Osteoblast (primary cell): ENCODE results near the gene OR10C1. TPM values are rescaled to one million over a fixed set of nuclear protein-coding genes. Genes with fewer than 3 reads are reported as not detected.

ENCODE experiments used
- DNase-seq: peaks from one replicate; pipeline ENCODE4 v3.0.0; 2011; ENCODE audit warnings: low spot score, mixed read lengths; ENCODE audit not compliant: insufficient read length; ENCODE audit errors: missing footprints
- H2AFZ ChIP-seq: 2 replicates; pipeline ENCODE4 v1.6.0; 2011; ENCODE audit warnings: mild to moderate bottlenecking, low read length
- H3K27ac ChIP-seq: 2 replicates; pipeline ENCODE4 v1.5.1; 2011; ENCODE audit warnings: mild to moderate bottlenecking, low read depth, low read length, moderate library complexity
- H3K27me3 ChIP-seq: 2 replicates; pipeline ENCODE4 v1.6.0; 2012; ENCODE audit warnings: mild to moderate bottlenecking, control low read depth, inconsistent platforms, low read length, moderate library complexity; ENCODE audit not compliant: insufficient read depth
- H3K36me3 ChIP-seq: 2 replicates; pipeline ENCODE4 v1.5.1; 2011; ENCODE audit warnings: mild to moderate bottlenecking, low read length, control low read depth, moderate library complexity; ENCODE audit not compliant: insufficient read depth
- H3K4me1 ChIP-seq: 2 replicates; pipeline ENCODE4 v1.5.1; 2011; ENCODE audit warnings: mild to moderate bottlenecking, low read length, control low read depth, moderate library complexity; ENCODE audit not compliant: insufficient read depth
- H3K4me2 ChIP-seq: 2 replicates; pipeline ENCODE4 v1.6.0; 2011; ENCODE audit warnings: mild to moderate bottlenecking, low read length; ENCODE audit not compliant: insufficient read depth
- H3K4me3 ChIP-seq: fragments of 200-600 bp; sonication (generic); 3 replicates; pipeline ENCODE4 v1.5.1; 2012; ENCODE audit warnings: mild to moderate bottlenecking, low read length, inconsistent platforms; ENCODE audit not compliant: insufficient read depth
- H3K79me2 ChIP-seq: 2 replicates; pipeline ENCODE4 v1.6.0; 2012; ENCODE audit warnings: mild to moderate bottlenecking, low read length, control low read depth, inconsistent platforms; ENCODE audit not compliant: insufficient read depth
- H3K9me3 ChIP-seq: 2 replicates; pipeline ENCODE4 v1.5.1; 2011; ENCODE audit warnings: low read depth, low read length, control low read depth
- H4K20me1 ChIP-seq: 2 replicates; pipeline ENCODE4 v1.6.0; 2012; ENCODE audit warnings: mild to moderate bottlenecking, low read length, control low read depth; ENCODE audit not compliant: insufficient read depth
- total RNA-seq: library from RNA; depleted of rRNA; stranded (reverse); fragments of >200 nt; gene quantifications from 2 replicates; pipeline ENCODE4 v1.2.3, GENCODE V29; 2012
- TF ChIP-seq, protein P1 (sequence below): IDR thresholded peaks from 2 replicates; pipeline ENCODE4 v1.5.1; 2011; ENCODE audit warnings: mild to moderate bottlenecking, low read depth, low read length, moderate library complexity; ENCODE audit errors: extremely low read depth

Gene OR10C1, protein sequence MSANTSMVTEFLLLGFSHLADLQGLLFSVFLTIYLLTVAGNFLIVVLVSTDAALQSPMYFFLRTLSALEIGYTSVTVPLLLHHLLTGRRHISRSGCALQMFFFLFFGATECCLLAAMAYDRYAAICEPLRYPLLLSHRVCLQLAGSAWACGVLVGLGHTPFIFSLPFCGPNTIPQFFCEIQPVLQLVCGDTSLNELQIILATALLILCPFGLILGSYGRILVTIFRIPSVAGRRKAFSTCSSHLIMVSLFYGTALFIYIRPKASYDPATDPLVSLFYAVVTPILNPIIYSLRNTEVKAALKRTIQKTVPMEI
- total RNA-seq: not detected in 2 replicates

DNA sequence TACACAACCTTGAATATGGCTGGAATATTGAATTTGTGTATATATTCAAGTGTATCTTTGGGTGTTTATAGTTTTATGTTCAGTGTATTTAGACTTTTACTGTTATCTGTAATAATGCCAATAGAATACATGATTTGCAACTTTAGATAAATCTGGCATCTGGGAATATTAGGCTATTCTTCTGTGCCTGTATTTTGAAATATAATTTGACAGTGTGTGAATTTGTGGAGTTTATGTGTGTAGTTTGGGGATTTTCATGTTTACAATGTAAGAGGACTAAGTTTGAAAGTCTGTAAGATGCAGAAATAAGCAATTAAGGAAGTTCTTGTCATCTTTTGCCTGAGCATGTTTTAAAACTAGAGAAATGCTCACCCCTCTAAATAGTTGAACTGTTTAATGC, at the start of gene OR10C1:
Gene OR10C1, plus strand, starts transcription at position 301 of the 400 bp plus-strand sequence. CDS start 710 bp downstream, outside the sequence.
- Histone ChIP-seq H3K36me3 (no peaks in the 10 kb centered on the region), H4K20me1 (no peaks in the 10 kb centered on the region), H3K9me3 (no peaks in the 10 kb centered on the region), H3K4me1 (no peaks in the 10 kb centered on the region), H3K4me2 (no peak within 1 kb of the TSS), H2AFZ (no peak within 1 kb of the TSS), H3K79me2 (no peaks in the 10 kb centered on the region), H3K27me3 (no peaks in the 10 kb centered on the region), H3K27ac (no peak within 1 kb of the TSS), H3K4me3 (no peak within 1 kb of the TSS)
- TF ChIP-seq, protein P1, sequence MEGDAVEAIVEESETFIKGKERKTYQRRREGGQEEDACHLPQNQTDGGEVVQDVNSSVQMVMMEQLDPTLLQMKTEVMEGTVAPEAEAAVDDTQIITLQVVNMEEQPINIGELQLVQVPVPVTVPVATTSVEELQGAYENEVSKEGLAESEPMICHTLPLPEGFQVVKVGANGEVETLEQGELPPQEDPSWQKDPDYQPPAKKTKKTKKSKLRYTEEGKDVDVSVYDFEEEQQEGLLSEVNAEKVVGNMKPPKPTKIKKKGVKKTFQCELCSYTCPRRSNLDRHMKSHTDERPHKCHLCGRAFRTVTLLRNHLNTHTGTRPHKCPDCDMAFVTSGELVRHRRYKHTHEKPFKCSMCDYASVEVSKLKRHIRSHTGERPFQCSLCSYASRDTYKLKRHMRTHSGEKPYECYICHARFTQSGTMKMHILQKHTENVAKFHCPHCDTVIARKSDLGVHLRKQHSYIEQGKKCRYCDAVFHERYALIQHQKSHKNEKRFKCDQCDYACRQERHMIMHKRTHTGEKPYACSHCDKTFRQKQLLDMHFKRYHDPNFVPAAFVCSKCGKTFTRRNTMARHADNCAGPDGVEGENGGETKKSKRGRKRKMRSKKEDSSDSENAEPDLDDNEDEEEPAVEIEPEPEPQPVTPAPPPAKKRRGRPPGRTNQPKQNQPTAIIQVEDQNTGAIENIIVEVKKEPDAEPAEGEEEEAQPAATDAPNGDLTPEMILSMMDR: no peak
- DNase-seq: no peak

DNA sequence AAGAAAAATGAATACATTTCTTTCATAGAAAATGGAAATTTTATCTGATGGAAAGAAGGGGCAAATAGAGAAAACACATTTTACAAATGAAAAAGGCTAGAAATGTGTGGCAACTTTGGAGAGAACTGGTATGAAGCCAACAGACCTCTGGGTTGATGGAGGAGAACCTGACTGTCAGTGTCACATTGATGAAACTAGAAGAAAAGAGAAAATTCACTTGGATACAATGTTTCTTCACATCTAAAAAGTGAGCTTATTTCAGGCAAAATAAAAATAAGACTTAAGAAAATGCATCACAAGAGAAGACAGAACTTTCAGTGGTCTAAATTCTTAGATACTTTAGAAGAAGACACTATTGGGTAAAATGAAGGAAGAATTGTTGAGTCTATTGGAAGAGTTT, 43.8 kb upstream of the OR10C1 start, which contains the start of gene OR12D2:
Gene OR12D2, plus strand, starts transcription at position 301 of the 400 bp plus-strand sequence. CDS start 1,069 bp downstream, outside the sequence.
- Histone ChIP-seq H3K4me3 (no peak within 1 kb of the TSS), H3K4me2 (no peak within 1 kb of the TSS), H3K27me3 (no peaks in the 10 kb centered on the region), H3K9me3 (no peaks in the 10 kb centered on the region), H3K27ac (no peak within 1 kb of the TSS), H2AFZ (no peak within 1 kb of the TSS), H3K79me2 (no peaks in the 10 kb centered on the region), H3K4me1 (no peaks in the 10 kb centered on the region), H3K36me3 (no peaks in the 10 kb centered on the region), H4K20me1 (no peaks in the 10 kb centered on the region)
- no peak for DNase-seq
- TF ChIP-seq, protein P1: no peak

DNA sequence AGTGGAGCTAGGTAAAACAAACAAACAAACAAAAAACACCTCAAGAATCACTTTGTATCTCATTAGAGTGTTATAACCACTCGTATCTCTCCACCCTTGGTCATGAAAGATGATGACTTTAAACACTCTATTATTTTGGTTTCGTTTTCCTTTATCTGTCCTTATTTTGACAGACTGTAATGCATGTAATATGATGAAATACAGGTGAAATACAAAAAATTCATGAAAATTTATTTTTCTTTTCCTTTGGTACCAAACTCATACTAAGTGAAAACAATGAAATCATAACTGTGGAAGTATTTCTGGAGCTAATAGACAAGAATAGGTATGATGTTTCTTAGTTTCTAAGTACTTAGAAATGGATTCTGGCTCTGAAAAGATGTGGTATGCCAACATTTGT, 39.6 kb upstream of the OR10C1 start:
- Histone ChIP-seq H4K20me1 (no peaks in the 10 kb centered on the region), H3K27ac (no peak overlapping the region), H3K9me3 (no peaks in the 10 kb centered on the region), H3K4me3 (no peak overlapping the region), H3K4me2 (no peak overlapping the region), H2AFZ (no peak overlapping the region), H3K4me1 (no peaks in the 10 kb centered on the region), H3K27me3 (no peaks in the 10 kb centered on the region), H3K36me3 (no peaks in the 10 kb centered on the region), H3K79me2 (no peaks in the 10 kb centered on the region)
- DNase-seq: no peak
- TF ChIP-seq, protein P1: no peak

DNA sequence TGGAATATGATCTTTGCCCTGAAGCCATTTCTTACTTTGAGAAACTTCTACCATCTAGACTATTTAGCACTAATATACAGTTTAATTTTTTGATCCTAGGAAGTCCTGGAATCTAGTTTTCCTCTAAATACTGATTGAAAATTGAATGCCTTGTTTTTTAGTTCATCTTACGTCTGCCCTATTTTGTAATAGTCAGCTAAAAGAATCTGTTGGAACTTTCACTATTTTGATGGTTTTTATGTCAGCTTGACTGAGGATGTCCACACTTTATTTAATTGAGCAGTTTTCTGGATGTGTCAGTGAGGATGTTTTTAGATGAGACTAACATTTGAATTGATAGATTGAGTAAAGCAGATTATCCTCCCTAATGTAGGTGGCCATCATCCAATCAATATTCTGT, 35.3 kb upstream of the OR10C1 start:
- no peaks in the 10 kb centered on the region for H3K27me3 ChIP-seq
- H3K4me3 ChIP-seq: no peak overlapping the region
- no peak overlapping the region for H3K27ac ChIP-seq
- no peak for DNase-seq
- H3K36me3 ChIP-seq: no peaks in the 10 kb centered on the region
- TF ChIP-seq, protein P1: no peak
- H2AFZ ChIP-seq: no peak overlapping the region
- no peaks in the 10 kb centered on the region for H3K9me3 ChIP-seq
- no peaks in the 10 kb centered on the region for H4K20me1 ChIP-seq
- H3K79me2 ChIP-seq: no peaks in the 10 kb centered on the region
- no peaks in the 10 kb centered on the region for H3K4me1 ChIP-seq
- no peak overlapping the region for H3K4me2 ChIP-seq
